ENCODE data around the gene SRRM3. TPM values are rescaled to one million over a fixed set of nuclear protein-coding genes. Genes with fewer than 3 reads are reported as not detected.
"Not testable (repeated sequence)": the region's sequence is repeated elsewhere in the genome, so short reads cannot be mapped to it uniquely, and the experiment has no call there.

The SRRM3 gene
- total and polyA plus RNA-seq, 8 donors, result 0.37 to 6.4 (median 5.3) TPM; not detected in 2

DNA sequence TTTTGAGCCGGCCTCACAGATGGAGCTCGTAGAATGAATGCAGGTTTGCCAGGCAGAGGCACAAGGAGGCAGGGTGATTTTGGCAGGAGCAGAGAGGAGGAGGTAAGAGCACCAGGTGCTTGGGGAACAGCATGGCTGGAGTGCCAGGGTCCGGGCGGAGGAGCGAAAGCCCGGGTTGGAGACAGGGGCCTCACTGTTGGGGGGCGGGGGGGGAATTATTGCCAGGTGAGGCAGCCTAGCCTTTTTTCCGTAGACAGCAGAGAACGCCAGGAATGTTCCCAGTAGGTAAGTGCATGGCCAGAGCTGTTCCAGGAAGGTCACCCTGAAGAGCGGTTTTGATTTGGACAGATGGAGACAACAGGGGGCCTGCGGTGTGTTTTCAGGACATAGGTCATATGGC, 9.5 kb downstream of the SRRM3 start:
- WGBS, 5 donors, result 65 to 71% (median 67%) methylated on average over 10 to 11 of the region's 11 CpGs
- intact Hi-C loops (cut with DNase I; ENCODE audit: low total_unique reads), result no loop called here
- Histone ChIP-seq H3K4me3 (no peak overlapping the region), H3K9me3 (no peaks in the 10 kb centered on the region), H3K27me3 (peaks cover 0 to 51% (median 14%) of the 10 kb centered on the region in 3 donors), H3K36me3 (no peaks in the 10 kb centered on the region), H3K4me1 (no peaks in the 10 kb centered on the region), H3K27ac (no peak overlapping the region)
- DNase-seq, result no peak
- TF ChIP-seq EP300 (IDR thresholded peaks at IDR 0.05) (no peak), POLR2A (IDR thresholded peaks at IDR 0.05) (no peak), POLR2AphosphoS5 (IDR thresholded peaks at IDR 0.05) (no peak)
- TF ChIP-seq, protein P1, sequence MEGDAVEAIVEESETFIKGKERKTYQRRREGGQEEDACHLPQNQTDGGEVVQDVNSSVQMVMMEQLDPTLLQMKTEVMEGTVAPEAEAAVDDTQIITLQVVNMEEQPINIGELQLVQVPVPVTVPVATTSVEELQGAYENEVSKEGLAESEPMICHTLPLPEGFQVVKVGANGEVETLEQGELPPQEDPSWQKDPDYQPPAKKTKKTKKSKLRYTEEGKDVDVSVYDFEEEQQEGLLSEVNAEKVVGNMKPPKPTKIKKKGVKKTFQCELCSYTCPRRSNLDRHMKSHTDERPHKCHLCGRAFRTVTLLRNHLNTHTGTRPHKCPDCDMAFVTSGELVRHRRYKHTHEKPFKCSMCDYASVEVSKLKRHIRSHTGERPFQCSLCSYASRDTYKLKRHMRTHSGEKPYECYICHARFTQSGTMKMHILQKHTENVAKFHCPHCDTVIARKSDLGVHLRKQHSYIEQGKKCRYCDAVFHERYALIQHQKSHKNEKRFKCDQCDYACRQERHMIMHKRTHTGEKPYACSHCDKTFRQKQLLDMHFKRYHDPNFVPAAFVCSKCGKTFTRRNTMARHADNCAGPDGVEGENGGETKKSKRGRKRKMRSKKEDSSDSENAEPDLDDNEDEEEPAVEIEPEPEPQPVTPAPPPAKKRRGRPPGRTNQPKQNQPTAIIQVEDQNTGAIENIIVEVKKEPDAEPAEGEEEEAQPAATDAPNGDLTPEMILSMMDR (IDR thresholded peaks at IDR 0.05), result no peak

DNA sequence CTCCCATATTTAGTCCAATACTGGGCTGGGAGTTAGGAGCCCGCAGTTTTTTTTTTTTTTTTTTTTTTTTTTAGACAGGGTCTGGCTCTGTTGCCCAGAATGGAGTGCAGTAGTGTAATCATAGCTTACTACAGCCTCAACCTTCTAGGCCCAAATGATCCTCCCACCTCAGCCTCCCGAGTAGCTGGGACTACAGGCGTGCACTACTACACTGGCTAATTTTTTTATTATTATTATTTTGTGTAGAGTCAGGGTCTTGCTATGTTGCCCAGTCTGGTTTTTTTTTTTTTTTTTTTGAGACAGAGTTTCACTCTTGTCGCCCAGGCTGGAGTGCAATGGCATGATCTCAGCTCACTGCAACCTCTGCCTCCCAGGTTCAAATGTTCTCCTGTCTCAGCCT, 13.7 kb downstream of the SRRM3 start:
- DNase-seq; H3K4me3 ChIP-seq; H3K36me3 ChIP-seq; H3K9me3 ChIP-seq; intact Hi-C loops (cut with DNase I; ENCODE audit: low total_unique reads); H3K27ac ChIP-seq; H3K4me1 ChIP-seq: not testable (repeated sequence)
- 76 to 88% (median 84%) methylated on average over 4 of the region's 4 CpGs for WGBS, 5 donors
- H3K27me3 ChIP-seq, result peaks cover 0 to 75% (median 30%) of the 10 kb centered on the region in 3 donors

DNA sequence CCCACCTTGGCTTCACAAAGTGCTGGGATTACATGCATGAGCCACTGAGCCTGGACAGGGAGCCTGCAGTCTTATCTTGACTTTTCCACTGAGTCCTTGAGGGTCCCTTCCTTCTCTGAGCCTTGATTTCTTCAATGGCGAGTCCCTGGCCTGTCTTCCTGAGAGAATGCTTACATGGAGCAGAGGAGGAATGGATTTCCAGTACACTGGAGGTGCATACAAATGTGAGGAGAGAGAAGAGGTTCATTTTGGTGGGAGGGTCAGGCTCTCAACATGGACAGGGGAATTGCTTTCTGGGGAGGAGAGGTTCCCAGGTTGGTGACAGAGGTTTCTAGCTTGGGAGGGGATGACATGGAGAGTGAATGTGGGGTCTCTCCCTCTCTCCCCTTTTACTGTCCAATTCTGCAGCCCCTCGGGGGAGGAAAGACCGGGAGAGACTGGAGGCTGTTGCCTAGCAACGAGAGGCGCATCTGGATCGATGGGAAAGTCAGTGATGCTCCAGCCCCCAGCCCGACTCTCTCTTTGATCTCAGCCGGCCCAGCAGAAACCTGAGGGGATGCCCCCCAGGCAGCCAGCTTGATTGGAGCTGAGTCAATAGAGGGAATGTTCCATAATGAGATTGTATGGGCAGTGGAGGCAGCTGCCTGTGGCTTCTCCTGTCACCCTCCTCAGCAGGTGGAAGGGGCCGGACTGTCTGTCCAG, 14.8 kb downstream of the SRRM3 start:
- intact Hi-C loops (cut with DNase I; ENCODE audit: low total_unique reads), result no loop called here

DNA sequence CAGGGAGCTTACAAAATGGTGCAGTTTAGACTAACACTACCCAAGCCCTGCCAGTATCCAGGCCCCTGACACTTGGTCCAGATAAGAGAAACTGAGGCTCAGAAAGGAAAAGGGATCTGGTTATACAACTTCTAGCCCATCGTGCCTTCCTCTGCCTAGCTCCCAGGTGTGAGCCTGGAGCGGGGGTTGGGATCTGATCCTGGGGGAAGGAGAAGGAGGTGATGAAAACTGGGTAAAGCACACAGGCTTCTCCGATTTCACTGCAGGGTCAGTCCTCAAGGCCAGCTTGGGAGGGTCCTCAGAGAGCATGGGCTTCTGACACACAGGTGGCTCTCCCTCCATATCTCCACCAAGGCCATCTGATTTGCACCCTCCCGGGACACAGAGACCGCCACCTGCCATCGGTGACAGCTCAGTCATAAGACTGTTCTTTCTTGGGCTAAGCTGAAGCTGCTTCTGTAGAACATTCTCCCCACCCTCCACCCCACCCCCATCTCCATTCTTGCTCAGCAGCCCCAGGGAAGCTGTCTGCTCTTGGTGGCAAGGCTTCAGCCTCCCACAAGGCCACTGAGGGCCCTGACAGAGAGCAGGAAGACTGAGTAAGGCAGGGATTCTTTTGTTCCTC, 16.4 kb downstream of the SRRM3 start:
- H3K27me3 ChIP-seq, result peaks cover 0 to 85% (median 37%) of the 10 kb centered on the region in 3 donors
- intact Hi-C loops (cut with DNase I; ENCODE audit: low total_unique reads), result no loop called here

More for the DNA sequence above, 14.8 kb downstream of the SRRM3 start:
- TF ChIP-seq POLR2AphosphoS5 (IDR thresholded peaks at IDR 0.05) (no peak), EP300 (IDR thresholded peaks at IDR 0.05) (no peak), POLR2A (IDR thresholded peaks at IDR 0.05) (no peak)
- TF ChIP-seq, protein P1 (IDR thresholded peaks at IDR 0.05), result no peak
- H3K4me1 ChIP-seq, result peaks cover 0 to 8% (median 3%) of the 10 kb centered on the region in 4 donors
- no peaks in the 10 kb centered on the region for H3K36me3 ChIP-seq
- peak in 1 of 2 donors; percentile 26 for DNase-seq
- H3K27me3 ChIP-seq, result peaks cover 0 to 76% (median 30%) of the 10 kb centered on the region in 3 donors
- H3K4me3 ChIP-seq, result no peak overlapping the region
- H3K27ac ChIP-seq, result no peak overlapping the region
- no peaks in the 10 kb centered on the region for H3K9me3 ChIP-seq
- 24 to 29% (median 26%) methylated on average over 9 of the region's 9 CpGs for WGBS, 5 donors

More for the DNA sequence above, 16.4 kb downstream of the SRRM3 start:
- TF ChIP-seq EP300 (IDR thresholded peaks at IDR 0.05) (no peak), POLR2AphosphoS5 (IDR thresholded peaks at IDR 0.05) (no peak), POLR2A (IDR thresholded peaks at IDR 0.05) (no peak)
- TF ChIP-seq, protein P1 (IDR thresholded peaks at IDR 0.05), result no peak
- Histone ChIP-seq H3K27ac (no peak overlapping the region), H3K4me1 (peaks cover 0 to 8% (median 3%) of the 10 kb centered on the region in 4 donors), H3K36me3 (no peaks in the 10 kb centered on the region), H3K4me3 (no peak overlapping the region), H3K9me3 (no peaks in the 10 kb centered on the region)
- 19 to 41% (median 36%) methylated on average over 3 to 6 of the region's 6 CpGs for WGBS, 5 donors
- no peak for DNase-seq

Measured in stomach (tissue), 9 donors.